NCI-H524 treated with DMSO at 0.1 percent for 48 hours (cell line): ENCODE data around the gene MTCL3.

Experiments used
- DNase-seq: peaks from one replicate; lab custom pipeline; 2025; lab: John Stamatoyannopoulos, UW

The MTCL3 gene

DNA sequence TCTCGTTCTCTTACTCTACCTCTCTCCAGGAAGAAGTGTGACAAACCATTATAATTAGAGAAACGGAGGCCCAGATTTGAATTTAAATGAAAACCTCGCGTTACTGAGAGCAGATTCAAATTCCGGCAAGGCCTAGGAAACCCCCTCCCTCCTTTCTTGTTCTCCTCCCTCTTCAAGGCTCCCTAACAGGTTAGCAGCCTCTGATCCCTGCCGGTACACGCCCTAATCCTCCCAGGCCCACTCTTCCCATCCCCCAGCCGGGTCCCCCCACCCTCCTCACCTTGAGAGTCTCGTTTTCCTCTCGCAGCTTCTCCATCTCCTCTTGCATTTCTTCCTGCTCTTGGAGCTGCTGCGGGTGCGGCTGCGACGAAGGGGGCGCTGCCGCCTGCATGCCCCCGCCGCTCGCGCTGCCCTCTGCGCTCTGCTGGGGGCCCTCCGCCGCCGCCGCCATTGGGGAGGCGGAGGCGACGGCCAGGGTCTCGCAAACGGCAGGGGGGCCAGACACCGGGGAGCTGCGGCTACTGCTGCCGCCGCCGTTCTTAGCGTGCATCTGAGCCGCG, 3.8 kb downstream of the MTCL3 start:
- DNase-seq, result peak; percentile 26

DNA sequence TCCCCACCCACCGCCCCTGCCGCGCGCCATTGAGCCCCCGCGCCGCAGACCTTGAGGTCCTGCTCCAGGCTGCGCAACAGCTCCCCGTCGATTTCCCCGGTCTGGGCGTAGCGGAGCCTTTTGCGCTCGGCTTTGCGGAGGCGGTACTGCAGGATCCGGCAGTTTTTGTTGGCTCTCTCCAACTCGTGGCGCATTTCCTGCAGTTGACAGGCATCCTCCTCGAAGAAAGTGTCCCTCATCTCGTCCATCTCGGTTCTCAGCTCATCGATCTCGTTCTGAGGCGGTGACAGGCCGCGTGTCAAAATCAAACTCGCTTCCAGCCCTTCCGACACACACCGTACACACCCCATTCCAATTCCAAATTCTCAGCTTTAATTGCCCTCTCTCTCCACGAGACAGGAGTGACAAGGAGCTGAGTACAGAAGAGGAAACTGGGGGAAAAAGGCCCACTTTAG, 4.3 kb downstream of the MTCL3 start:
- no peak for DNase-seq

DNA sequence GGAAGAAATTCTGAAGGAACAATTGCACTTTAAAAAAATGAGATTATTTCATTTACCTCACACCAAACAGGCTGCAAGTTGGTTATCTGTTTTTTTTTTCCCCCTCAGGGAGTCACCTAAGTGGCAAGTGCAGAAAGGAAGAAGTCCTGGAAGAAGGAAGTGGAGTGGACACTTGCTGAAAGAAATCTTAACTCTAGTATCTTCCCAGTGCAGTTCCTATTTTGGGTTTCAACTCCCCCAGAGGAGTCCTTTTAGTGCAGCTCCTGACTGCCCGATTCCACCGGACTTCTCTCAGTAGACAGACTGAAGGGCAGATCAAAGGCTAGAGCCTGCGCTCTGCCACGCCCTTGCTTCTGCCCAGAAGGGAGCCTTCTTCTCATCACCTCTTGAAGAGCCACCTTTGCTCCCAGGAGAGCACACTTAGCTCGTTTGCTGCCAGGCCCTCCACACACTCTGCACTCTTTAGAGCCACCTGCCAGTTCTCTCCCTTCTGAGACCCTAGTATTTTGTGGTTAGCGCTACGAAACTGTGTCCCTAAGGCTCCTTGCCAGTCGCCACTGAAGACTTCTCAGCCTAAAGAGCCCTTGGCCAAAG, 4.9 kb downstream of the MTCL3 start:
- no peak for DNase-seq

DNA sequence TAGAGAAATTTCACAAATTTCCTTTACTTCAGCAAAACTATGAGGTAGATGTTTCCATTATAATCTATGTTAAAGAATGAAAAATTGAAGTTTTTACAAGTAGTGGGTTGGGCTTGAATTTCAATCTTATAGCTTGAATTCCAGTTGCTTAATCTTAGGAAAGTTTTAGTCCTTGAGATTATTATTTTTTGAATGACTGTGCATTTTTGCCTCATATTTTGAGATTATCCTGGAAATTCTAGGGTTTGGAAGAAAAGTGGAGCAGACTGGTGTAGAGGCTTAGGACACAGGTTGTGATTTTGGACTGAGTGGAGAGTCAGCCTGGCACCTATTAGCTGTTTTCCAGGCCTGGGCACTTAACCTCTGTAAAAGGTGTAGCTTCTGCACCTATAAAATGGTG, 5.7 kb downstream of the MTCL3 start:
- DNase-seq, result no peak

DNA sequence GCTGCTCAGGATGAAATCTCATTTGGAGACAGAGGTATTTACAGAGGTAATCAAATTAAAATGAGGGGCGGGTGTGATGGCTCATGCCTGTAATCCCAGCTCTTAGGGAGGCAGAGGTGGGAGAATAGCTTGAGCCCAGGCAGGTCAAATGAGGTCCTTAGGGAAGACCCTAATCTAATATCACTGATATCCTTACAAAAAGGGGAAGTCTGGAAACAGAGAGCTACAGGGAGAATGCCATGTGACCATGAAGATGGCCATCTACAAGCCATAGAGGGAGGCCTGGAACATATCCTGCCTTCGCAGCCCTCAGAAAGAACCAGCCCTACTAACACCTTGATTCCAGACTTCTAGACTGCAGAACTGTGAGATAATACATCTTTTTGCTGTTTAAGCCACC, 8.3 kb downstream of the MTCL3 start:
- DNase-seq, result no peak

DNA sequence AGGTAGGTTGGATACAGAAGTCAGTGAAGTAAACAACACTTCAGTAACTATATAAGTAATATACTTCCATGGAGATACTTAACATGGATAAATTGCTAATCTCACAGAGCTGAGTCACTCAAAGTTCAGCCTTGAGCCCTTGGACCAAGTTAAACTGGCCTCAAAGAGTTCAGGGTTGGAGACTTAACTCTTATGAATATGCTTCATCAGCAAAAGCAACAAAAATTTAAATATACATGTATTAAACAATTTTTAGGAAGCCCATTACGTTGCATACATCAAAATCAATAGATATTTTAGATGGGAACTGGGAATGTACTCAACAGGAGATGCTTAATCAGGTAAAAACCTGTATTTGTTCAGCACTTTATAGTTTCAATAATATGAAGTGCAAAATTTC, 12.2 kb downstream of the MTCL3 start:
- no peak for DNase-seq

DNA sequence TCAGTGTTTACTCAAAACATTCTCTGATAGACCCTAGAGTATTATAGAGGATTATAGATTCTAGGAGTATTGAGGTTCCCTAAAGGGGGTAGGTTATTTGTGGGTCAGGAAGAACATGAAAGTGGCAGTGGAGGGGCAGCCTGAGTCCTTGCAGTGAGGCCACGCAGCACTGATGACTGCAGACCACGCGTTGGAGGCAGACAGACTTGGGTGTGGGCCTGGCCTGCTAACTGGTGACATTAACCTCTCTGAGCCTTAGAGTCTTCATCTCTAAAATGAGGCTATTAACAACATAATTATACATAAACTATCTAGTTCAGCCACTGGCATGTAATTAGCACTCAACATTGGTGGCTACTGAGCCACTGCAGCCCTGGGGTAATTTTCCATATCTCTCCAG, 16.1 kb downstream of the MTCL3 start:
- no peak for DNase-seq

DNA sequence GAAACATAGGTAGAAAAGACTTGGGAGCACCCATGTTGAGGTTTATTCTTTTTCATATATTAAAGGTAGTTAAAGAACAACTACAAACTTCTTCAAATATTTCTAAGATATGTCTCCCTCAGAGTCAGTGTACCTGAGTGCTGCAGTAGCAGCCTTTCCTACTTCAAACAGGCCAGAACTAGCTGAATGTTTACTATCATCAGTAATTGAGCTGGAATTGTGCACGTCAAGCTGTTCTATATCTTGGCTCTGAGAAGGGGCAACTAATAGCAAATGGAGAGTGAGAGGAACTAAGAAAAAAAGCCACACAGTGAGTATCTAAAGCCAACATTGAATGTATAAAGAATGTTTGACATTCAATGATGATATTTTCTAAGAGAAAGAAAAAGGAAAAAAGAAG, 21.7 kb downstream of the MTCL3 start:
- no peak for DNase-seq

DNA sequence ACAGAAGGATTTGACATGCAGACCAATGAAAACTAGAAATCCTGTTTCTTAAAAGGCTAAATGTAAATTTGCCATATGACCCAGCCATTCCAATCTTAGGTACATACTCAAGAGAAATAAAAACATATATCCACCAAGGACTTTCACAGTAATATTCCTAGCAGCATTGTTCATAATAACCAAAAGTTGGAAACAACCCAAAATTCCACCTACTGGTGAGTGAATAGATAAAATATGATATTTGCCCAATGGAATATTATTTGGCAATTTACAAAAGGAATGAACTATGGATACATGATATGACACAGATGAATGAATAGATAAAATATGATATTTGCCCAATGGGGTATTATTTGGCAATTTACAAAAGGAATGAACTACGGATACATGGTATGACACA, 22.7 kb downstream of the MTCL3 start:
- no peak for DNase-seq

DNA sequence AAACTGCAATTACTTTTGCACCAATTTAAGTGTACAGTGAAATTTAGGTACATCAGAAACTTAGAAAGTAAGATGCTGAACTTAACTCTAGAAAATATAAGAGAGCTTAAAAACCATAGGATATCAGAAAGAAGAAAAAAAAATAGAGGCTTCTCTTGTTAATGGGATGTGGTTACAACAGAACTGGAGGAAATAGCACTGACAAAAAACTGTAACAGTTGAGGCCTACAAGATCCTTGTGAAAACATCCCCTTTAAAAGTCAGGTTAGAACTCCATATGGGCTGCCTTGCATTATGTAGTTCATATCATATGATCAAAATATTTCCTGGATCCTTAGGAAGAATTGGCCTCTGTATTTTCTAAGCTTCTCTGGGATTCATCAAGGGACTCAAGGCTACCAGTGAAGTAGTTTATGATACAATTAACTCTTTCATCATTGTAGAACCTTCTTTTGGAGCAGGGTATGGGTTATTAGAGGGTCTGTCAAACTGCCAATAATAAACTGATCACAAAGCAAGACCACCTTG, 24.8 kb downstream of the MTCL3 start:
- DNase-seq, result no peak

DNA sequence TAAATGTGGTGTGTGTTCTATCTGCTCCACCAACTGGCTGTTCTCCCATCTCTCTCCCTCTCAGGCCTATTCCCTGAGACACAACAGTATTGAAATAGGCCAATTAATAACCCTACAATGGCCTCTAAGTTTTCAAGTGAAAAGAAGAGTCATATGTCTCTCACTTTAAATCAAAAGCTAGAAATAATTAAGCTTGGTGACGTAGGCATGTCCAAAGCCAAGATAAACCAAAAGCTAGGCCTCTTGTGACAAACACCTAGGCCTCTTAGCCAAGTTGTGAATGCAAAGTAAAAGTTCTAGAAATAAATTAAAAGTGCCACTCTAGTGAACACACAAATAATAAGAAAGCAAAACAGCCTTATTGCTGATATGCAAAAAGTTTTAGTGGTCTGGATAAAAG, 29.9 kb downstream of the MTCL3 start:
- no peak for DNase-seq

DNA sequence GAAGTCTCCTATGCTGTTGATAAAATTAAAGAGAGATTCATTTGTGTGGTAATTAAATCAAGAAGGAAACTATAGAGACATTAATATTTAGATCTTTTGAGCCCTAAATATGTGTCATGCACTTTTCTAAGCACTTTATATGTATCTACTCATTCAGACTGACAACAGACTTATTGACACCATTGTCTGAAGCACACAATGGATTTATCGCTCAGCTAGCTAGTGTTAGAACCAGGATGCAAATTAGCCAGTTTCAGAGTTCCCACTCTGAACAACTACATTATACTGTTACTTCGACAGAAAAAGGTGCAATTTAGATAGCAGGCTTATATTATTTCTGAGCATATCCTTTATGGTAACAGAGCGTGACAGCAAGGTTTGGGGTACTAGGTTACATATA, 32.2 kb downstream of the MTCL3 start:
- no peak for DNase-seq

DNA sequence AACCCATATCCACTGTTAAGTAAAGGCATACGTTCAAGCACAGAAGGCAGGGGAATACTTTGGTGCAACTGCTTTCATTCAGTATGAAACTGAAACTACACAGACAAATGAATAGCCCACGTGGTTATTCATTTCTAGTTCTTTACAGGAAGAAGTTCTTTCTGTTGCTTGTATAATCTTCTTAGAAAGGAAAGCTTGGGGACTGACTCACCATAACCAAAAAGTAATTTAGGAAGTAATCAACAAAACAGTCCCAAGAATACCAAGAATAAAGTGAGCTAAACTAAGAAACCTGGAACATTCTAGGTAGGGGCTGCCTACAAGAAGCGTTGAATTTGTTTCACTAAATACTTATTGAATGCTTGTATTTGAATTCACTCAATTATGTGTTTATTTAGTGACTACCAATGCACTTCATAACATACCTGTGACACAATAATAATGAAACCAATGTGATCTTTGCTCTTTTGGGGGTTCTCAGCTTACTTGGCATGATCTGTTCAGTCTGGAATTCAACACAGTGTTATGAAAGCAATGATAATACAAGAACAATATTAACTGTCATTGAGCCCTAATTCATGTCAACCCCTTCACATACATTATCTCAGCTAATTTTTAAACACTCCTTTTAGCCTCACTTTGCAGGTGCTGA, 34.8 kb downstream of the MTCL3 start:
- DNase-seq, result no peak

DNA sequence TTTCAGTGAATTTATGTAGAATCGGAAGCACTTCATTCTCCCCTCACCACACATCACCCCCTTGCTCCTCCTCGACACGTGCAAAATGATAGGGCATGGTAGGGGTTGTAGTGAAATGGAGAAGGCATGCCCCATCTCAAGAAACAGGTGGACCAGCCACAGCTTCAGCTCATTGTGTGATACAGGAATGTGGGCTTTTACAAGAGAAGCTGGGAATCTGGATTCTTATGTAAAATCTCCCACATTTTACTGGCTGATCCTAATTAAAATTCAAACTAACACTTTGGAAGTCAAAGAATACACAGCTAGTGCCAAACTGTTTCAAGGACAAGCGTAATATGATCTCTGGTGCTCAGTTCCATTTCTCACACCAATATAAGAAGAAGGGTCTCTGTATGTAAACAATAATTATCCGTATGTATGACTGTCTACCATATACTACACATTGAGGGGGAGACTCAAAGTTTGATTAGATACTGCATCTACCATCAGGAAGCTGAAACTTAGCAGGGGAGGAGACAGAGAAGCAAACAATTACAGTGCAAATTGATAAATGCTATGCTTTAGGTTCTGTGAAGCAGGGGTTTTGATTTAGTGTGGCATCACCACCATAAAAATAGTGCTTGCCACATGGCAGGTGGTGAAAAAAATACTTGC, 35.6 kb downstream of the MTCL3 start:
- DNase-seq, result no peak

DNA sequence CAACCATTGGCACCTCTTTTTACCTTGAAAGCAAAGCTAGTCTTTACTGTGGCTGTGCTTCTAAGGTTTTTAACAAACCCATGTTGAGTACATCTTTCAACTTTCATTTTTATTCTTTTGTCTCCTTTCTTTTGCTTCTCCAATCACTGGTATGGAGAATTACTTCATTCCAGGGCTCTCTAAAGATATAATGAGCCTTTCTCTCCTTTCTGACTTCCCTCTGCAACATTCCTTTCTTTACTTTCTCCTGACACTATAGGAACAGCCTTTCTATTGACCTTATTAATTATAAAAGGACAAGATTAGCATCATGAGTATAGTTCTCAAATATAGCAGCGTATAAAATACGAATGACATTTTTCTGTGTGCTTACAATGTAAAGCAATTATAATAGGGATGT, 36.8 kb downstream of the MTCL3 start:
- DNase-seq, result no peak

DNA sequence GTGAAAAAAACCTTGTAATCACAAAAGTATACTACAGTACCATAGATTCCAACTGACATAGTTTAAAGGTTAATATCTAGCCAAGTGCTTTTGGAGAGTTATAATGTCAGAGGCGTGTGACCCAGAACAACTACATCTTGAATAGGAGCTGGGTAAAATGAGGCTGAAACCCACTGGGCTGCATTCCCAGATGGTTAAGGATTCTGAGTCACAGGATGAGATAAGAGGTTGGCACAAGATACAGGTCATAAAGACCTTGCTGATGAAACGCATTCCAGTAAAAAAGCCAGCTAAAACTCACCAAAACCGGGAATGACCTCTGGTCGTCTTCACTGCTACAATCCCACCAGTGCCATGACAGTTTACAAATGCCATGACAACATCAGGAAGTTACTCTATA, 37.5 kb downstream of the MTCL3 start:
- DNase-seq, result no peak

DNA sequence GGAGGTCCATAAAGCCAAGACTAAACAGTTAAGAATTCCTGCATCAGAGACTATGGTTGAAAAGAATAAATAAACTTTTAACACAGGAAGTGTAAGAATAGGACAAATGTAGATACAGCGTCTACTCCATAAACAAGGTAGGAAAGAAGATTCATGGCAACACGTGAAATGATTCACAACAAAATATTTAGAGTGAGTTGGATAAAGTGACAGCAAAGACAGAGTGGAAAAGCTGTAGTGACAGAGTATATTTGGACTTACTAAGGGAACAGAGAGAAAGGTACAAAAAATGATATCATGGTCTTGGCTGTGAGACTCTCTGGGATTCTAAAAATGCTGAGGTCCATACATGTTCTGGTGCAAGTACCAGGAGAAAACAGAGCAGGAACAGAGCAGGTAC, 38.0 kb downstream of the MTCL3 start:
- DNase-seq, result no peak

DNA sequence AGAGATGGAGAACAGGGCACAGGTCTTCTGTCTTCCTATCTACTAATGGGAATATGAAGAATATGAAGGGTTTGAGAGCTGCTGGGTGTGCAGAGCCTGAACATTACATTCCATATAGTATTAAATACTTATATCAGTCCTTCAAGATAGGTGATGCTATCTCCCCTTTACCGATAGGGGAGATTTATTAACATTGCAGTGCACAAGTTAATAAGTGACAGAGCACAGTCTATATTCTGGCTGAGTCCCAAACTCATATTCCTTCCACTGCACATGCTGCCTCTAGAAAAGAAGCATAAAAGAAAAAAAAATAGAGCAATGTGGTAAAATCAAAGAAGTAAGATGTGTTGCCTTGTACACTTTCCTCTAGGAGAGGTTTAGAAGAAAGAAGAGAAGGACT, 41.5 kb downstream of the MTCL3 start:
- DNase-seq, result no peak

DNA sequence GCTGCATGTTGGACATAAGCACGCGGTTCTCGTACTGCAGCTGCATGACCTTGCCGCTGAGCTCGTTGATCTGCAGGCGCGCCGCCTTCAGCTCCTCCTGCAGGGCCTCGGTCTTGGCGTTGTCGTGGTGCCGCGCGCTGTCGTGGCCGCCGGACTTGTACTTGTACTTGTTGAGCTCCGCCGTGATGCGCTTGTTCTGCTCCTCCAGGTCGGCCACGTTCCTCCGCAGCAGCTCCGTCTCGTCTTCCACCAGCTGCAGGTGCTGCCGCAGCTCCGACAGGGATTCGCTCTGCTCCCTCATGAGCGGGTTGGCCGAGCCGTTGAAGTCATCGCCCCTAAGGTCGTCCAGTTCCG, 43.3 kb downstream of the MTCL3 start:
- DNase-seq, result no peak

DNA sequence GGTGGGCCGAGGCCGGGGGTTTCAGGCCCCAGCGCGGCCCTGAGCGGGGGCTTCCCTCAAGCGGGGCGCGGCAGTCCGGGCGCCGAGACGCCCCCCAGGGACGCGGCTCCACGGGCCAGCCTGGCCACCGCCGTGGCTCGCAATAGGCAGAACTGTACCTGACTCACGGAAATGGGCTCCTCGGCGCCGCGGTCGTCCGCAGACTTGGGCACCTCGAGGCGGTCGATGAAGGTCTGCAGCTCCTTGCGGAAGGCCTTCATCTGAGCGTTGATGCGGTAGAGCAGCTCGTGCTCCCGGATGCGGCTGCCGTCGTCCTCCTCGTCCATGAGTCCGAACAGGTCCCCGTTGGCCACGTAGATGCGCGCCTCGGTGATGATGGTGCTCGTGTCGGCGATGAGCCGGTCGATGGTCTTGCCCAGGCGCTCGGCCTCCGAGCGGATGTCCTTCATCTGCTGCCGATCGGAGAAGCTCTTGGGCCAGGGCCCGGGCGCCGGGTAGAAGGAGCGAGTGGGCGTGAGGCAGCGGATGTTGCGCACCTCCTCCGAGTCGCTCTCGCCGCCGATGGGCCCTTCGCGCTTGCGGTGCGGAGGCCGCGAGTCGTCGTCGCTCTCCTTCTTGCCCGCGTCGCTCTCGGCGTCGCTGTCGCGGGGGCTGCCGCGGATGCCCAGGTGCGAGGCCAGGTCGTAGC, 43.9 kb downstream of the MTCL3 start:
- no peak for DNase-seq

DNA sequence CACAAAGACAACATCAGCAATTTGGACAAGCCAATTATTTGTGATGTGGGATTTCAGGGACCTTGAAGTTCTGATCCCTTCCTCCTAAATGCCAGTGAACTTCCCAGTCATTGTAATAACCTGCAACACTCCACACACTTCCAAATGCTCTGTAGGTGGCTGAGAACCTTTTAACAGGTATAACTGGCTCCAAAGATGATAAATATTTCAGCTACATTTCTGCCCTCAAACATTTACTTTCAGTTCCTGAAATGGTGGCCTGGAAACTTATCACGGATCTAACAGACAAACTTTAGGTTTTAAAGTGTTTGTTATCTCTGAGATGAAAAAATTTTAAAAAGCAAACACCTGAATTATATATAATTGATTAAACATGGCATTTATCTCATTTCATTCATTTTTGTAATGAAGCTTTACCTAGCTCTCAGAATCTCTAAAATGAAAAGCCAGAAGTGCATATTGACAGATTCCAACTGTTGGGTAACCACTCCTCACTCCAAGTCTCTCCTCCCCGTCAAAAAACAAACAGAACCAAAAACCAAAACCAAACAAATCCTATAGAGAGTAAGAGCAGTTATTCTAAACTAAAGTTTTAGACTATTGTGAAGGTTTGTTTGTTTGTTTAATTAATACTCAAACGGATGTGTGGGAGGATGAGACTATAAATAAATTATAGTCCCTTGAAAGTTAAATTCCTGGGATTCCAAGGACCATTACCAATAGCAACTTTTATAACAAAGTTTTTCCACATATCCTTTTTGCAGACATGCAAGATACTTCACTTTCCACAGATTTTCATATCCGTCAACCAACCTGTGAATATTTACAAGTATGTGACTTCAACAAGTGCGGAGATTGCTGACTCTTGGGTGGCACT, 47.5 kb downstream of the MTCL3 start:
- DNase-seq, result no peak

DNA sequence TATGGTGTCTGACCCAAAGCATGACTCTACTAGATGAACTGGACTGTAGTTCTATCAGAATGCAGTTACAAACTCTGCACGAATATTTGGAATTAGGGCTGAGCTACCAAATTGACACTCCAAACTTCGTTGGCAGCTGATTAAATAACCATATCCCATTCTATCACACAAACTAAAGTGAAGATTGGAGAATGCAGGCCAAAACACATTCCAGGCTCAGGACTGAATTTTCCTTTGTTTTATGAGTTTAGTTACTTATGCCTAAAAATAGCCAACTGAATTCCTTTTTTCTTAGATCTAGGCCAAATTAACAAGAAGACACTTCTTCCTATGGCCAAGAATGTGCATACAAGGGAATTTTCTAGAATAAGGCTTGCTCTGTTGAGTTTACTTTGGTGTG, 50.2 kb downstream of the MTCL3 start:
- no peak for DNase-seq
